Ovary (tissue), 9 donors: Measurements from ENCODE around the gene ZNF205. TPM values are rescaled to one million over a fixed set of nuclear protein-coding genes. Genes with fewer than 3 reads are reported as not detected.

Source experiments
- DNase-seq, 5 donors: peaks; one replicate each; pipeline ENCODE4 v3.0.0-alpha.2; 2019 to 2020
- H3K27ac ChIP-seq, 2 donors: fragments of 200-600 bp; one replicate each; pipeline versions ENCODE4 v1.5.1 to v1.8.0; 2019 to 2022
- H3K27me3 ChIP-seq: fragments of 200-600 bp; one replicate; pipeline ENCODE4 v1.8.0; 2022
- H3K36me3 ChIP-seq: fragments of 200-600 bp; sonication (generic); one replicate; pipeline ENCODE4 v1.5.1; 2019
- H3K4me1 ChIP-seq: one replicate; pipeline ENCODE4 v1.8.1; 2013; ENCODE audit warnings: mild to moderate bottlenecking, moderate library complexity; ENCODE audit not compliant: insufficient read depth
- H3K4me3 ChIP-seq: fragments of 200-600 bp; sonication (generic); one replicate; pipeline ENCODE4 v1.5.1; 2017
- H3K9me3 ChIP-seq, 2 donors: fragments of 200-600 bp in 1 of 2; sonication (generic) in 1 of 2; one replicate each; pipeline versions ENCODE4 v1.5.1 to v1.8.1; 2013 to 2019; ENCODE audit warnings: mild to moderate bottlenecking in 1 of 2, moderate library complexity in 1 of 2
- CTCF ChIP-seq, 3 donors: fragments of 450-650 bp in 2 of 3; fragments of 200-600 bp in 1 of 3; IDR thresholded peaks; one replicate each; pipeline versions ENCODE4 v1.5.1 to v1.8.0; 2016 to 2022; ENCODE audit warnings: antibody characterized with exemption in 3 of 3, mild to moderate bottlenecking in 1 of 3
- EP300 ChIP-seq: sonication (generic); formaldehyde crosslinking; IDR thresholded peaks from one replicate; pipeline ENCODE4 v1.6.1; 2017; ENCODE audit warnings: antibody characterized with exemption
- POLR2A ChIP-seq: fragments of 450-650 bp; IDR thresholded peaks from one replicate; pipeline ENCODE4 v1.6.1; 2017; ENCODE audit warnings: antibody characterized with exemption, mild to moderate bottlenecking, moderate library complexity
- WGBS, 3 donors: extraction: QIAGEN DNeasy Blood & Tissue Kit in 1 of 3; methylation state at CpG; one replicate each; pipeline versions ENCODE4 v1.1.5 to v1.1.7; 2013 to 2017; 5-methylcytosine and 5-hydroxymethylcytosine counted together
- intact Hi-C, 4 donors: fragments of 100-400 bp; cut with DNase I; formaldehyde crosslinking; loops; one replicate each; pipeline versions ENCODE4 v1.11.0 to v1.15.1; 2022 to 2023
- polyA plus RNA-seq, 2 donors: library from polyadenylated mRNA; stranded (reverse); fragments of 200-250 nt in 1 of 2; fragments of 350-450 nt in 1 of 2; fragmentation: Illumina TruSeq in 1 of 2; extraction: RNeasy Lipid Tissue Mini Kit (QIAGEN cat#74804) in 1 of 2; gene quantifications; one replicate each; pipeline ENCODE4 v1.2.3, GENCODE V29; 2013 to 2014
- total RNA-seq, 7 donors: library from RNA; depleted of rRNA in 2 of 7; stranded (reverse); fragments of >200 nt in 2 of 7; fragmentation: NEBNext Ultra II Directional in 3 of 7; extraction: Animal tissue kit (Norgen Biotek cat#: 25700) in 3 of 7; gene quantifications; one replicate each; pipeline versions ENCODE4 v1.1.0 to v1.2.4, GENCODE V29; 2016 to 2023
- donor health status: DM: no; HTN: no; CAD: no; lungs with moderate emphysema.
- donor health status: DM: no; HTN: no; CAD: no.
- donor health status: Bipolar disorder and iron deficiency.
- donor health status: DM: yes; HTN: yes; CAD: no.
- donor health status: DM: no; HTN: no; CAD: no.
- donor health status: DM: yes; HTN: yes; CAD: no.

Gene ZNF205
- total and polyA plus RNA-seq, 9 donors, result 3.0 to 22.1 (median 15.6) TPM

- WGBS, 3 donors, result 93 to 96% (median 96%) methylated on average over 1 of the region's 1 CpG
Observed at GRCh38 chr16:3084491-3084890, 27.9 kb upstream of the ZNF205 start.

GRCh38 chr16:3084969-3085670 is 27.3 kb upstream of the ZNF205 start:
- no peaks in the 10 kb centered on the region for H3K9me3 ChIP-seq
- intact Hi-C loops, result no loop called here

More at GRCh38 chr16:3084491-3084890, 27.9 kb upstream of the ZNF205 start:
- Histone ChIP-seq H3K4me1 (peaks cover 6% of the 10 kb centered on the region), H3K27ac (no peak overlapping the region), H3K4me3 (no peak overlapping the region), H3K27me3 (no peaks in the 10 kb centered on the region), H3K9me3 (no peaks in the 10 kb centered on the region), H3K36me3 (no peaks in the 10 kb centered on the region)
- intact Hi-C loops, result no loop called here
- no peak for DNase-seq
- TF ChIP-seq EP300 (no peak), POLR2A (no peak), CTCF (IDR thresholded peaks at IDR 0.05) (no peak)

DNA sequence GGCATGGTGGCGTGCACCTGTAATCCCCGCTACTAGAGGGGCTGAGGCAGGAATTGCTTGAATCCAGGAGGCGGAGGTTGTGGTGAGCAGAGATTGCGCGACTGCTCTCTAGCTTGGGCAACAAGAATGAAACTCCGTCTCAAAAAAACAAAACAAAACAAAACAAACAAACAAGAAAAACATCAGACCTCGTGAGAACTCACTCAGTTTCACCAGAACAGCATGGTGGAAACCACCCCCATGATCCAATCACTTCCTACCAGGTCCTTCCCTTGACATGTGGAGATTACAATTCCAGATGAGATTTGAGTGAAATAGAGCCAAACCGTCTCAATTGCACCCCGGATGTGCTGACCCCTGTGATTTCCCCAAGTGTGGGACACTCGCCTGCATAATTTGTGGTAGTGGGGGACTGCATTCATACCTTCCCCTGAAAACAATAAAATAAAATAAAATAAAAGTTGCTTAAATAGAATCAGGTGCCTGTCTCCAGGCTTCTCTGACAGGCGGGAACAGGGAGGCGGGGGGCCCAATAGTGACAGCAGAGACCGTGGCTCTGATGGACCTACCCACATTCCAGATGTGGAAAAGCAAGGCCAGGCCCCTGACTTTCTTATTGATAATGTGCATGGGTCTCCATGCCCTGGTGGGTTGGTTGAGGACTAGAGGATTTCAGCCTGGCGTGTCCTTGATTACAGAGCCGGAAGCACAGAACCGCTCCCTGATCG is 26.4 kb upstream of the ZNF205 start:
- DNase-seq, result no peak
- Histone ChIP-seq H3K27me3 (no peaks in the 10 kb centered on the region), H3K4me1 (no peaks in the 10 kb centered on the region), H3K36me3 (no peaks in the 10 kb centered on the region), H3K27ac (no peak overlapping the region), H3K4me3 (no peak overlapping the region), H3K9me3 (no peaks in the 10 kb centered on the region)
- 78 to 85% (median 81%) methylated on average over 17 of the region's 17 CpGs for WGBS, 3 donors
- TF ChIP-seq EP300 (no peak), POLR2A (no peak), CTCF (IDR thresholded peaks at IDR 0.05) (no peak)
- intact Hi-C loops, result no loop called here

More at GRCh38 chr16:3084969-3085670, 27.3 kb upstream of the ZNF205 start:
- 41 to 58% (median 49%) methylated on average over 7 of the region's 7 CpGs for WGBS, 3 donors
- Histone ChIP-seq H3K4me3 (no peak overlapping the region), H3K27me3 (no peaks in the 10 kb centered on the region), H3K4me1 (peaks cover 4% of the 10 kb centered on the region), H3K27ac (no peak overlapping the region), H3K36me3 (no peaks in the 10 kb centered on the region)
- no peak for DNase-seq
- TF ChIP-seq CTCF (IDR thresholded peaks at IDR 0.05) (no peak), POLR2A (no peak), EP300 (no peak)

- WGBS, 3 donors, result 54 to 56% (median 56%) methylated on average over 14 of the region's 14 CpGs
- Histone ChIP-seq H3K4me1 (no peaks in the 10 kb centered on the region), H3K36me3 (no peaks in the 10 kb centered on the region), H3K27me3 (no peaks in the 10 kb centered on the region), H3K4me3 (no peak overlapping the region), H3K9me3 (no peaks in the 10 kb centered on the region), H3K27ac (no peak overlapping the region)
- no peak for DNase-seq
- intact Hi-C loops, result no loop called here
- TF ChIP-seq POLR2A (no peak), CTCF (IDR thresholded peaks at IDR 0.05) (no peak), EP300 (no peak)
Observed at GRCh38 chr16:3086596-3087242, 25.7 kb upstream of the ZNF205 start.
